ENCODE results near the gene TBCE. TPM values are rescaled to one million over a fixed set of nuclear protein-coding genes. Genes with fewer than 3 reads are reported as not detected.
"Not testable (repeated sequence)": the region's sequence is repeated elsewhere in the genome, so short reads cannot be mapped to it uniquely, and the experiment has no call there.

TBCE gene
- total RNA-seq, 4 donors from 2014 or later = 24.4 to 47.6 (median 29.2) TPM

DNA sequence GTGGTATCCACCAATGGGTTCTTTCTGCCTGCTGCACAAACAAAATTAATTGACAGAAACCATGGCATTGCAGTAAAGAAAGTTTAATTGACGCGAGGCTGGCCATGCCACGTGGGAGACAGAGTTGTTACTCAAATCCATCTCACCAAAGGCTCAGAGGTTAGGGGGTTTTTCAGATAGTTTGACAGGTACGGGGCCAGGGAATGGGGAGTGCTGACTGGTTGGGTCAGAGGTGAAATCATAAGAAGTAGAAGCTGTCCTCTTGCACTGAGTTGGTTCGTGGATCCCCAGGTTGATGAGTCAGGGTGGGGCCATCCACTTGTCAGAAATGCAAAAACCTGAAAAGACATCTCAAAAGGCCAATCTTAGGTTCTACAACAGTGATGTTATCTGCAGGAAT, 941 bp upstream of the TBCE start:
- H3K4me1 ChIP-seq = peaks cover 2 to 4% of the 10 kb centered on the region in 2 donors
- H3K36me3 ChIP-seq = no peaks in the 10 kb centered on the region
- DNase-seq = no peak
- no peaks in the 10 kb centered on the region for H3K27me3 ChIP-seq
- H3K9me3 ChIP-seq = no peaks in the 10 kb centered on the region
- no peak overlapping the region for H3K4me3 ChIP-seq
- intact Hi-C loops (cut with DNase I; ENCODE audit: low total_unique reads) = loop anchor here (2.0 to 5.0 kb wide), 2 partner anchors 51 to 136 kb away; partner anchors contain the start of gene B3GALNT2
- TF ChIP-seq, protein P1, sequence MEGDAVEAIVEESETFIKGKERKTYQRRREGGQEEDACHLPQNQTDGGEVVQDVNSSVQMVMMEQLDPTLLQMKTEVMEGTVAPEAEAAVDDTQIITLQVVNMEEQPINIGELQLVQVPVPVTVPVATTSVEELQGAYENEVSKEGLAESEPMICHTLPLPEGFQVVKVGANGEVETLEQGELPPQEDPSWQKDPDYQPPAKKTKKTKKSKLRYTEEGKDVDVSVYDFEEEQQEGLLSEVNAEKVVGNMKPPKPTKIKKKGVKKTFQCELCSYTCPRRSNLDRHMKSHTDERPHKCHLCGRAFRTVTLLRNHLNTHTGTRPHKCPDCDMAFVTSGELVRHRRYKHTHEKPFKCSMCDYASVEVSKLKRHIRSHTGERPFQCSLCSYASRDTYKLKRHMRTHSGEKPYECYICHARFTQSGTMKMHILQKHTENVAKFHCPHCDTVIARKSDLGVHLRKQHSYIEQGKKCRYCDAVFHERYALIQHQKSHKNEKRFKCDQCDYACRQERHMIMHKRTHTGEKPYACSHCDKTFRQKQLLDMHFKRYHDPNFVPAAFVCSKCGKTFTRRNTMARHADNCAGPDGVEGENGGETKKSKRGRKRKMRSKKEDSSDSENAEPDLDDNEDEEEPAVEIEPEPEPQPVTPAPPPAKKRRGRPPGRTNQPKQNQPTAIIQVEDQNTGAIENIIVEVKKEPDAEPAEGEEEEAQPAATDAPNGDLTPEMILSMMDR (IDR thresholded peaks at IDR 0.05 in 4 of 5, conservative IDR thresholded peaks at IDR 0.05 in 1 of 5) = no peak
- no peak for TF ChIP-seq POLR2A (IDR thresholded peaks at IDR 0.05)
- ATAC-seq = no peak
- peak overlapping the region; percentile 85 to 93 (median 88) for H3K27ac ChIP-seq
- in situ Hi-C loops (cut with MboI; ENCODE audit: low sequenced_read_pairs in 4 of 4) = no loop called here

GRCh38 chr1:235368428-235368827, 1.2 kb downstream of the TBCE start:
- Histone ChIP-seq H3K27me3 (no peaks in the 10 kb centered on the region), H3K4me3 (peak overlapping the region; percentile 63 to 83 (median 76)), H3K9me3 (no peaks in the 10 kb centered on the region), H3K27ac (peak overlapping the region; percentile 85 to 93 (median 88)), H3K4me1 (peaks cover 2 to 4% of the 10 kb centered on the region in 2 donors), H3K36me3 (no peaks in the 10 kb centered on the region)
- in situ Hi-C loops (cut with MboI; ENCODE audit: low sequenced_read_pairs in 4 of 4) = no loop called here
- ATAC-seq (no peak), DNase-seq (no peak)
- TF ChIP-seq, protein P1 (IDR thresholded peaks at IDR 0.05 in 4 of 5, conservative IDR thresholded peaks at IDR 0.05 in 1 of 5) = no peak
- TF ChIP-seq POLR2A (IDR thresholded peaks at IDR 0.05) = no peak
- intact Hi-C loops (cut with DNase I; ENCODE audit: low total_unique reads) = loop anchor here (5.0 kb wide), 1 partner anchor 134 kb away; the partner anchor contains the start of gene B3GALNT2

DNA sequence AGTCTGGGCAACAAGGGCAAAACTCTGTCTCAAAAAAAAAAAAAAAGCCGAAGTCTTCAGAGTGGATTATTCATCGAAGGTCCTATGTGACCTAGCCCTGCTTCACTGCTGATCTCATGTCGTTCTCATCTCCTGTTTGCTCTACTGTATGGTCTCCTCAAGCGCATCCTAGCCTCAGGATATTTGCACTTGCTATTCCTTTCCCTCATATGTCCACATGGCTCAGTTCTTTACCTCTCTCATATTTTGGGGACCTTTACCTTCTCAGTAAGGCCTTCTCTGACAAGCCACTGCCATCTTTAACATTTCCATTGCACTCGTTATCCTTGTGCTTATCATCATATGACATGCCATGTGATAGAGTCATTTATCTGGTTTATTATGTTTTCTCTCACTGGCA, 2.6 kb downstream of the TBCE start:
- DNase-seq = no peak
- Histone ChIP-seq H3K27me3 (no peaks in the 10 kb centered on the region), H3K9me3 (no peaks in the 10 kb centered on the region), H3K36me3 (no peaks in the 10 kb centered on the region), H3K27ac (no peak overlapping the region), H3K4me1 (peaks cover 2 to 4% of the 10 kb centered on the region in 2 donors), H3K4me3 (no peak overlapping the region)
- in situ Hi-C loops (cut with MboI; ENCODE audit: low sequenced_read_pairs in 4 of 4) = no loop called here
- no peak for ATAC-seq
- intact Hi-C loops (cut with DNase I; ENCODE audit: low total_unique reads) = loop anchor here (5.0 kb wide), 1 partner anchor 132 kb away; the partner anchor contains the start of gene B3GALNT2
- TF ChIP-seq, protein P1 (IDR thresholded peaks at IDR 0.05 in 4 of 5, conservative IDR thresholded peaks at IDR 0.05 in 1 of 5) = no peak
- TF ChIP-seq POLR2A (IDR thresholded peaks at IDR 0.05) = no peak

- in situ Hi-C loops (cut with MboI; ENCODE audit: low sequenced_read_pairs in 4 of 4) (no loop called here), intact Hi-C loops (cut with DNase I; ENCODE audit: low total_unique reads) (no loop called here)
- H3K9me3 ChIP-seq = no peaks in the 10 kb centered on the region
- DNase-seq (no peak), ATAC-seq (no peak)
- no peak overlapping the region for H3K4me3 ChIP-seq
- H3K36me3 ChIP-seq = peaks cover 0 to 6% of the 10 kb centered on the region in 2 donors
- TF ChIP-seq, protein P1 (IDR thresholded peaks at IDR 0.05 in 4 of 5, conservative IDR thresholded peaks at IDR 0.05 in 1 of 5) = no peak
- TF ChIP-seq POLR2A (IDR thresholded peaks at IDR 0.05) = no peak
- H3K27ac ChIP-seq = no peak overlapping the region
- H3K4me1 ChIP-seq = no peaks in the 10 kb centered on the region
- no peaks in the 10 kb centered on the region for H3K27me3 ChIP-seq
Measured at GRCh38 chr1:235375919-235376605, 8.8 kb downstream of the TBCE start.

GRCh38 chr1:235378134-235378735, 11.0 kb downstream of the TBCE start:
- in situ Hi-C loops (cut with MboI; ENCODE audit: low sequenced_read_pairs in 4 of 4); H3K4me1 ChIP-seq; H3K27ac ChIP-seq; intact Hi-C loops (cut with DNase I; ENCODE audit: low total_unique reads); ATAC-seq; DNase-seq; H3K4me3 ChIP-seq; H3K9me3 ChIP-seq; H3K36me3 ChIP-seq; H3K27me3 ChIP-seq: not testable (repeated sequence)

DNA sequence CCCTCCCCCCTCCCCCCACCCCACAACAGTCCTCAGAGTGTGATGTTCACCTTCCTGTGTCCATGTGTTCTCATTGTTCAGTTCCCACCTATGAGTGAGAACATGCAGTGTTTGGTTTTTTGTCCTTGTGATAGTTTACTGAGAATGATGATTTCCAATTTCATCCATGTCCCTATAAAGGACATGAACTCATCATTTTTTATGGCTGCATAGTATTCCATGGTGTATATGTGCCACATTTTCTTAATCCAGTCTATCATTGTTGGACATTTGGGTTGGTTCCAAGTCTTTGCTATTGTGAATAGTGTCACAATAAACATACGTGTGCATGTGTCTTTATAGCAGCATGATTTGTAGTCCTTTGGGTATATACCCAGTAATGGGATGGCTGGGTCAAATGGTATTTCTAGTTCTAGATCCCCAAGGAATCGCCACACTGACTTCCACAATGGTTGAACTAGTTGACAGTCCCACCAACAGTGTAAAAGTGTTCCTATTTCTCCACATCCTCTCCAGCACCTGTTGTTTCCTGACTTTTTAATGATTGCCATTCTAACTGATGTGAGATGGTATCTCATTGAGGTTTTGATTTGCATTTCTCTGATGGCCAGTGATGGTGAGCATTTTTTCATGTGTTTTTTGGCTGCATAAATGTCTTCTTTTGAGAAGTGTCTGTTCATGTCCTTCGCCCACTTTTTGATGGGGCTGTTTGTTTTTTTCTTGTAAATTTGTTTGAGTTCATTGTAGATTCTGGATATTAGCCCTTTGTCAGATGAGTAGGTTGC, 14.9 kb downstream of the TBCE start:
- H3K4me1 ChIP-seq; H3K4me3 ChIP-seq; H3K27me3 ChIP-seq; ATAC-seq; DNase-seq; H3K27ac ChIP-seq; intact Hi-C loops (cut with DNase I; ENCODE audit: low total_unique reads); H3K9me3 ChIP-seq; H3K36me3 ChIP-seq; in situ Hi-C loops (cut with MboI; ENCODE audit: low sequenced_read_pairs in 4 of 4): not testable (repeated sequence)

DNA sequence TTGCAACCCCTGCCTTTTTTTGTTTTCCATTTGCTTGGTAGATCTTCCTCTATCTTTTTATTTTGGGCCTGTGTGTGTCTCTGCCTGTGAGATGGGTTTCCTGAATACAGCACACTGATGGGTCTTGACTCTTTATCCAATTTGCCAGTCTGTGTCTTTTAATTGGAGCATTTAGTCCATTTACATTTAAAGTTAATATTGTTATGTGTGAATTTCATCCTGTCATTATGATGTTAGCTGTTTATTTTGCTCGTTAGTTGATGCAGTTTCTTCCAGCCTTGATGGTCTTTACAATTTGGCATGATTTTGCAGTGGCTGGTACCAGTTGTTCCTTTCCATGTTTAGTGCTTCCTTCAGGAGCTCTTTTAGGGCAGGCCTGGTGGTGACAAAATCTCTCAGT, 18.4 kb downstream of the TBCE start:
- H3K4me3 ChIP-seq; ATAC-seq; H3K9me3 ChIP-seq; H3K36me3 ChIP-seq; intact Hi-C loops (cut with DNase I; ENCODE audit: low total_unique reads); H3K4me1 ChIP-seq; H3K27ac ChIP-seq; DNase-seq; H3K27me3 ChIP-seq; in situ Hi-C loops (cut with MboI; ENCODE audit: low sequenced_read_pairs in 4 of 4): not testable (repeated sequence)

All from gastrocnemius medialis (tissue), 4 donors.